ENCODE results near the gene MMGT1.
A peak's percentile ranks its signal among the peaks of the same experiment; 100 is the strongest.

The MMGT1 gene

DNA sequence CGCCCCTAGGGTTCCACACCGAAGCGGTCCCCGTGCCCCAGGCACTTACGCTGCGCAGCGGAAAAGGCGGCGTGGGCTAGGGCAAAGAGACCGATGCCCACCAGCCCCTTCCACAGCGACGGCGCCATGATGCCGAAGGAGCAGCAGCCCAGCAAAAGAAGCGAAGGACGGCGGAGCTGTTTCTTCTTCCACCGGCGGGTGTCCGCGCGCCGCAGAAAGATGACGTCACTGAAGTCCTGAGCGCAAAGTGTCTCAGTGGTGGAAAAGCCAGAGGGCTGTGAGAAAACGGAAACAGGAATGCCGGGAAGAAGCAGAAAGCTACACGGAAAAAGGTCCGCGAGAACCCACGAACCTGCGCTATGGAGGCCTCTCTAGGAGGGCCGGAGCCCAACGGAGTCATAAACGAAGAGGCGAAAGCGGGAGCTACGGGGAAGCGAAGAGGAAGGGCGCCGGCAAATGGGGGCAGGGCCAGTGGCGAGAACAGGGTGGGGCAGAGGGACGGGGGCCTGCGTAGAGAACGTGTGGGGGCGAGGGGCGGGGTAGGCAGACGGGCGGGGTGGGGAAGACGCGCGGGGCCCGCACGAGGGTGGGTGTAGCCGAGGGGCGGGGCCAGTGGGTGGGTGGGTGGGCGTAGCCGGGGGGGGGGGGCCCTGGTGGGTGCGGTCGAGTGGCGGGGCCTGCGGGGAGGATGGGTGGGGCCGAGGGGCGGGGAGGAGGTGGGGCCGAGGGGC lies at the start of gene MMGT1:
Gene MMGT1, minus strand, starts transcription at position 441 of the 731 bp plus-strand sequence. Its CDS starts 313 bp downstream, at position 128.
- DNase-seq, result peak; percentile 78

DNA sequence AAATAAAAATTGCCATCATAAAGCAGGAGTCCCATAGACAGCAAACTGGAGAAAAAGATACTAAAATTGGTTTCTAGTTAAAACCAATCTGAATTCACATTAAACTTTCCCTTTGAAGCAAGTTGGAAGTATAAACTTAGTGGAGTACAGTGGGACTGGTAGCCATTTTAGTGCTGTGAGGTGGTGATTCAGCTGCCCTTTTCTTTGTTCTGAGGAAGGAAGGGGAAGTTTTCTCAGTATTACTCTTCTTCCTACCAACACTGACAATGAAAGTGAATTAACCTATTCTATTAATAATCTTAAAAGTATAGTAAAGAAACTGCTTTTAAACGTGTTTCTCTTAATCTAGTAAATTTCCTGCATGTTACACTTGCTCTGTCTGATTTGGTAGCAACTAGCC lies 48.1 kb upstream of the MMGT1 start:
- DNase-seq, result no peak

DNA sequence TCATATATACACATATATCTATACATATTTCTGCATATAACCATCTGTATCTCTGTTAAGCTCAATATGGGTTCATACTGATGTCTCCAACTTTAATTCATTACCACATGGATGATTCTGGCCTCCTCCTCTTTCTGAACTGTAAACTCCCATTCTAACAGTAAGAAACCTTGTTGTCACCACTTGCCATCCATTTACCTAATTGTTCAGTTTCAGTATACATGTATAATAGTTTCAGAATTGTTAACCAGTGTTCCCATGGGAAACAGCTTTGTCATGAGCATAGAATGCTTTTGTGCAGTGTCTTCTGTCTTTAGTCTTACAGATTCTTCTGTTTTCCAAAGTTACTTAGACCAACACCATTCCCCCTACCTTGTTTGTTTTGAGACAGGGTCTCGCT lies 47.4 kb upstream of the MMGT1 start:
- DNase-seq, result no peak

DNA sequence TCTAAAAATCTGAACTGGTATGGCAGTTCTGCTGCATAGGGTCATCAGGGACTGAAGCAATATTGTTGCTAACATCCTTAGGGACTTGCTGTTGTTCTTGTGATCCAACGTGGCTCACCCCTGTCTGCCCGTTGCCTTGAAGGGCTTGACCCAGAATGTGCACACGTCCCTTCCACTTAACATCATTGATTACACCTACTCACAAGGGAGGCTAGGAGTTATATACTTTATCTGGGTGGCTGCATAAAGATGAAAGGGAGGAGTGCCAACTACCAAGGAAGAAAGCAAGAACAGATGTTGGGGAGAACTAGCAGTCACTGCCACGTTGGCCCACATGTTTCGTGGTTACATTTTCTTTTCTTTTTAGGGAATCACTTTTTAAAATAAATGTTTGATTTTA lies 45.4 kb upstream of the MMGT1 start:
- DNase-seq, result no peak

DNA sequence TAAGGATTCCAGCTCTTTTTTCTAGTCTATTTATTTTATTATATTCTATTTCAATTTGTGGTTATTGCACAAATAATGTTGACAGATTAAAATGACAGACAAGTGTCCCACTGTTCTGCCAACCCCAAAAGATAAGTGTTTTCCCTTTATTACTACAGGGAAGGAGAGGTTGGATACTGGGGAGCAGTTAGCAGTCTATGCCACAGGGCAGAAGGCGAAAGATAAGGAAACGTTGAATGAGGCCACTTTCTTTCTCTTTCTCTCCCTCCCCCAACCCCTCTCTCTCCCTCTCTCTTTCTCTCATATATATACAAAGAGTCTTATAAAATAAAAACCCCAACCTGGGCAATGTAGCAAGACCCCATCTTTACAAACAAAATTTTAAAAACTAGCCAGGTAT lies 43.1 kb upstream of the MMGT1 start:
- DNase-seq, result no peak

DNA sequence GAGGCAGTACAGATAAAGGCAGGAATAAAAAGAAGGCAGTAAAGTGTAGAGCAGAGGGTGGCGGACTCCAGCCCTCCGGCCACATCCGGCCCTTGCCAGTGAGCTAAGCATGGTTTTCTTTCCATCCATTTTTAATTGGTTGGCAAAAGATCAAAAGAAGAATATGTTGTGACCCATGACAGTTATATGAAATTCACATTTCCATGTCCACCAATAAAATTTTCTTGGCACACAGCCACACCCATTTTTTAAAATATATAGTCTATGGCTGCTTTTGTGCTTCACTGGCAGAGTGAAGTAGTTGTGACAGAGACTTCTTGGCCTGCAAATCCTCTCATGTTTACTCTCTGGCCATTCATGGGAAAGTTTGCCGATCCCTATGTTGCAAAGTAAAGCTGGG lies 41.2 kb upstream of the MMGT1 start:
- no peak for DNase-seq

DNA sequence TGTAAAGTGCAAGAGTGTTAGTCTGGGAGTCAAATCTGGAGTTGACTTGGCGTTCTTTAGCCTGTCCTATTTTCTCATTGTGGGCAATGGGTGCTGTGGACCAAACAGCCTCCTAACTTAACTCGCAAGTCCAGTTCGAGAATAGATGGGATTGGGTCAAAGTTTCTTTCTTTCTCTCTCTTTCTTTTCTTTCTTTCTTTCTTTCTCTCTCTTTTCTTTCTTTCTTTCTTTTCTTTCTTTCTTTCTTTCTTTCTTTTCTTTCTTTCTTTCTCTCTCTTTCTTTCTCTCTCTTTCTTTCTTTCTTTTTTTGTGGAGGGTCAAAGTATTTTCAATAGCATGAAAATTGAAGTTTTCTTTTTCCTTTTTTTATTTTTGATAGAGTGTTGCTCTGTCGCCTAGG lies 14.5 kb upstream of the MMGT1 start:
- DNase-seq, result no peak

DNA sequence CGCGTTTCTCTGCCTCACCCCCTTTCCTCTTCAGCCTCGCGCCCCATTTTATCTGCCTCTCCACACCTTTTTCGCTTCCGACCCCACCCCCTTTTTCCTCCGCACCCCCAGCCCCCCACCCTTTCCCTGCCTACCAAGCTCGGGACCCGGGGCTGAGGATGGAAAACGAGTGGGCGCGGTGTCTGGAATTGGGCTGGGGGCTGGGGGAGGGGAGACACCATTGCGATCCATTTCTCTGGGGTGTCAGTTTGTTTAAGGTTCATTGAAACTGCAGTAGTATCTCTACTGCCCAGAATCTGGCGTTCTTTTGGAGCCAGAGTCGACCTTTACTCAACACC lies 12.2 kb upstream of the MMGT1 start:
- no peak for DNase-seq

DNA sequence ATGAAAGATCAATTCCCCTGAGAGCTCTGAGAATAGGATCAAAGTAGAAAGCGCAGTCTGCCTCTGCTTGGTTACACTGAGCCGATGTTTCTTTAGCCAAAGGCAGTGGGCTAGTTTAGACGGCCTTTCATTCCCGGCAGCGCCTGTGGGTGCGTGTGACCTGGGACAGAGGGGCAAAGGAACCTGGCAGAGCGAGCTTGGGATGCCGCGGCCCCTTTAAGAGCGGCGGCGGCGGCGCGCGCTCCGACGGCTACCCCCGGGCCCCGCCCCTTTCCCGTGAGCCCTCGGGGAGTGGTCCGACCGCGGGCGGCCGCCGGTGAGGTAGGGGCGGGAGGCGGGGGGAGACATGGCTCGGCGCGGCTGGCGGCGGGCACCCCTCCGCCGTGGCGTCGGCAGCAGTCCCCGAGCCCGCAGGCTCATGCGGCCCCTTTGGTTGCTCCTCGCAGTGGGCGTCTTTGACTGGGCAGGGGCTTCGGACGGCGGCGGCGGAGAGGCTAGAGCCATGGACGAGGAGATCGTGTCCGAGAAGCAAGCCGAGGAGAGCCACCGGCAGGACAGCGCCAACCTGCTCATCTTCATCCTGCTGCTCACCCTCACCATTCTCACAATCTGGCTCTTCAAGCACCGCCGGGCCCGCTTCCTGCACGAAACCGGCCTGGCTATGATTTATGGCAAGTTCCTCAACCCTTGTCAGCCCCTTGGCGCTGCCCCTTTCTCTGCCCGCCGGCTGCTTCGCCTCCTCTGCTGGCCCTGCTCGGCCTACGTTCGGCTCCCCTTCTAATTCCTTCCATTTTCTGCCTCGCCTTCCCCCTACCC lies 11.6 kb upstream of the MMGT1 start, which contains the start of gene SLC9A6:
Gene SLC9A6, plus strand, starts transcription at position 279 of the 816 bp plus-strand sequence. Its CDS starts 224 bp downstream, at position 503.
- peak; percentile 69 for DNase-seq

DNA sequence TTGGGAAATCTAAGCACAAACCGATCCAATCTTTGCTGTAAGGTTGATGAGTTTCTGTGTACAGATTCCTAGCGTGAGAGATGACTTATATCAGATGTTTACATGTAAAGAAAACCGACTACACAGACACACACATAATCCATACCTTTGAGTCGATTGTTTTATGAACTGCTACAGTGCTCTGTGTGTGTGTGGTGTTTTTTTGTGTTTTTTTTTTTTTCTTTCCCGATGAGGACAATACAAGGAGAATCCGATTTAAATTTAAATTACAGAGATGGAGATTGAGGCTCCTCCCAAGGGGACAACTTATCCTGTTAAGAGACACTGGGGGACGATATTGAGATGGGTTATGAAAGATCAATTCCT lies 11.0 kb upstream of the MMGT1 start:
- no peak for DNase-seq

DNA sequence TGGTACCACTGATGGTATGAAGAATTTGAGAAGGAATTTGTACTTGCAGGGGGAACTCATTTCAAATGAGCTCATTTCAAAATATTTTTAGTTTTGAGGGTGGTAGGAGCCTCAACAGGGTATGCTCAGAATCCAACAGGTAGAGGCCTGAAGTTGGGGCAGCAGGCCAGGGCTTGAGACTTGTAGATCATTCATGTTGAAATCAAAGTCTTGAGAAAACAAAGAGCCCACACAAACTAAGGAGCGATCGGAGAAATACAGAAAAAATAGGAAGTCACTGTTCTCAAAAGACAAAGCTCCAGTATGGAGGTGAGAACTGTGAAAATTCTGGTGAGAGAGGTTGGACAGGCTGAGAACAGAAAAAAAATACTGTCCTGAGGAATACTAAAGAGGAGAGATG lies 10.5 kb upstream of the MMGT1 start:
- DNase-seq, result no peak

DNA sequence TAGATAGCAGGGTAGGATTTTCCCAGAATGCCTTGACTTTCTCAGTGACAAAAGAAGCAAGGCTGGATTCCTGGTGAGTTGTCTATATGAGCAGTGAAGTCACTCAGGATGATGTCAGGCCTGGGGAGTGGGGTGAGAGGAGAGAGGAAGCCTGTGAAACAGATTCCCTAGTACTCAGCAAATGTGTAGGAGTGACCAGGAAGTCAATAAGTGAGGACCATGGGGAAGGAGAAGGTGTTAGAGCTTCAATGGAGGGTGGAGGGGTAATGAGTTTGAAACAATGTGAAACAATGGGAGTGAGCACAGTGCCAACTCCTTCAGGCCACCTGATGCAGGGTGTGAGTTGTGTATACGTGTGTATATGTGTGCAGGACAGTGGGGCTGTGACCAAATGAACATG lies 9.1 kb upstream of the MMGT1 start:
- no peak for DNase-seq

DNA sequence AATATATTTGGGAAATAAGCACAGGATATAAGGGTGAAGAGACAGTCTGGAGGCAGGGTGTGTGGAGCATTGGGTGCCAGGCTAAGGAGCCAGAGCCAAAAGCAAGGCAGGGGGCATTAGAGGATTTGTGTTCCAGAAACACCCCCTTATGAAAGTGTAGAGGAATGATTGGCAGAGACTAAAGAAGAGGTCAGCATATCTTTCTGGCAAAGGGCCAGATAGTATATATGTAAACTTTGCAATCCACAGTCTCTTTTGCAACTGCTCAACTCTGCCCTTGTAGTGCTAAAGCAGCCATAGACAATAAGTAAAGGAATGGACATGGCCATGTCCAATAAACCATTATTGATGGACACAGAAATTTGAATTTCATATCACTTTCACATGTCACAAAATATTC lies 7.9 kb upstream of the MMGT1 start:
- no peak for DNase-seq

DNA sequence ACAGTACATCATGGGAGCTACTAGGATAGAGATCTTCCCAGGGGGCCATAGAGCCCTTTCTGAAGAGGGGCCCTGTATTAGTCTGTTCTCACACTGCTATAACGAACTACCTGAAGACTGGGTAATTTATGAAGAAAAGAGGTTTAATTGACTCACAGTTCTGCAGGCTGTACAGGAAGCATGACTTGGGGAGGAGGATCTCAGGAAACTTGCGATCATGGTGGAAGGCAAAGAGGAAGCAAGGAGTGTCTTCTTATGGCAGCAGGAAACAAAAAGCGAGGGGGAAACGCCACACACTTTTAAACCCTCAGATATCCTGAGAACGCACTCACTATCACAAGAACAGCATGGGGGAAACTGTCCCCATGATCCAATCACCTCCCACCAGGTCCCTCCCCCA lies 7.2 kb upstream of the MMGT1 start:
- DNase-seq, result no peak

DNA sequence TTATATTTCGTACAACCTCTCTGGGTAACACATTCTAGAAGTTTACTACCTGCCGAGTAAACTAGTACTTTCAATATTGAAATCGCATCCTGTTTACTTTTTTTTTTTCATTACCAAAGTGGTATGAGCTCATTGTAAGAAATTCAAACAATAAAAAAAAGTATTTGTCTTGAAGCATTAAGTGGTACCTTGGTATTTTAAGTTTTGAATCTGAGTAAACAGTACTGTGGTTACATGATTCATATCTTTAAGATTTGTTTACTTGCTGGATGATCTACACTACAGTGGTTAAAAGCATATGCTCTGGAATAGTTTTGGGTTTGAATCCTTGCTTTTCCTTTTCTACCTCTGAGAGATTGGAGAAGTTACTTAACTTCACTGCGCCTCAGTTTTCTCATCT lies 3.8 kb upstream of the MMGT1 start:
- DNase-seq, result no peak

DNA sequence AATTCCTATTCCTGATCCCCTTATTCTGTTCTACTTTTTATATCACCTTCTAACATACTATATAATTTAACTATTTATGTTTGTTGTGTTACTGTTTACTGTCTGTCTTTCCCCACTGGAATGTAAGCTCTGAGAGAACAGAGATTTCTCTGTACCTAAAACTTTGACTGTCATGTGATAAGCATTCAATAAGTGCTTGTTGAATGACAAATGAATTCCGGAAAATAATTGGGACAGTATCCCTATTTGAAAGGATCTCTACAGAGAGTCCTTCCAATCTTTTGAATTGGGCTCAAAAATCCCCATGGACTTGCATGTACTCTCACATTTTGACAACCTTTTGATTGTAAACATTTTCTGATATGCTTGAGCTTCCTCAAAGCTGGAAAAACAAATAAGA lies 1.6 kb upstream of the MMGT1 start:
- DNase-seq, result no peak

DNA sequence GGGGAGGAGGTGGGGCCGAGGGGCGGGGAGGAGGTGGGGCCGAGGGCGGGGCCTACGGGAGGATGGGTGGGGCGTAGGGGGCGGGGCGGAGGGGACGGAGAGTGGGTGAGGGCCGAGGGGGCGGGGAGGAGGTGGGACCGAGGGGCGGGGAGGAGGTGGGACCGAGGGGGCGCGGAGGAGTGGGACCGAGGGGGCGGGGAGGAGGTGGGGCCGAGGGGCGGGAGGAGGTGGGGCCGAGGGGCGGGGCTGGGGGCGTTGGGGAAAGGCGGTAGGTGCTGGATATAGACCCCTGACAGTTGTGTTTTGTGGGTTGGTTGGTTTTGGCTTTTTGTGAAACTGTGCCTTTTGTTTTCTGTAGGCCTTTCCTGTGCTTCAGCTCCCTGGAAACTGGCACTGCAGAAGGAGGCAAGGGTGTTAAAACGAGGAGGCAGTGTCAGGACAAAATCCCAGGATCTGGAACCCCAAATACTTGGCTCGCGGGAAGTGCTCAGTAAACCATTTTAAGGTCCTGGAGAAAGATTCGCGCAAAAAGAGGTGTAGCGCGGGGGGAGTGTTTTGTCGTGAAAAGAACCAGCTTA lies 580 bp upstream of the MMGT1 start:
- DNase-seq, result peak; percentile 67

DNA sequence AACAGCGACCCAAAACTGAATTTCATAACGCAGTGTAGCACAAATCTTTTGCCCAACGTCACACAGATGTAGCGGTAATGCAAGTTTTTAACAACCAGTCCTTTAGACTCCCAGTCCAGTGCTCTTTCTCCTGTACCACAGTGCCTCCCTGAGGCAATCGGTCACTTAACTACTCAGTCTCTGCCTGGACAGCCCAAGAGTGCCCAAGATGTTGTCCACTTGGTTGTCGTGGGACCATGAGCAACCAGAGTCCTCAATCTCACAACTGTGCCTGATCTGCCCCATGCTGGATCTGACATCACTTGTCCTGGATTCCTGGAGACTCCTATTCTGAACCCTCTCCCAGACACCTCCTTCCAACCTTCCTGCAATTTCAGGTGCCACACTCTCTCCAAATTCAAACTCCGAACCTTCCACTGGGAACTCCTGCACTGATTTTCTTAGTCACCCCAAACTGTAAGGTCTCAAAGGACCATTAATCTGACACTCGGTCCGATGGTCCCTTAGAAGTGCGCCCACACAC lies 702 bp downstream of the MMGT1 start:
- DNase-seq, result no peak

DNA sequence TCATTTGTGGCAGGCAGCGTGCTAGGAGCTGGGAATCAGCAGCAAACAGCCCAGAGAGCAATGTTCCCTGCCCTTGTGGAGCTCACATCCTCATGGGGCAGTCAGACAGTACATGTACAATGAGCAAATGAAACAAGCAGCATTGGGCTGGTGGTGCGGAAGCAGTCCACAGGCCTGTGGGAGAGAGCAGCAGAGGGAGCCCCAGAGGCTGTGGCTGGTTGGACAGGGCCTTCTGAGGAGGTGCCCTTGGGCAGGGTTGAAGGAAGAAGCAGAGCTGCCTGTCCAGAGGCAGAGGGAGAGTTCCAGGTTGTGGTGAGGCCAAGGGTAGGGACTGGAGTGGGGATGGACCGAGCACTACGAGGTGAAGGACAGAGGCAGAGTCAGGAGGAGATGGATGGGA lies 22.5 kb downstream of the MMGT1 start:
- no peak for DNase-seq

DNA sequence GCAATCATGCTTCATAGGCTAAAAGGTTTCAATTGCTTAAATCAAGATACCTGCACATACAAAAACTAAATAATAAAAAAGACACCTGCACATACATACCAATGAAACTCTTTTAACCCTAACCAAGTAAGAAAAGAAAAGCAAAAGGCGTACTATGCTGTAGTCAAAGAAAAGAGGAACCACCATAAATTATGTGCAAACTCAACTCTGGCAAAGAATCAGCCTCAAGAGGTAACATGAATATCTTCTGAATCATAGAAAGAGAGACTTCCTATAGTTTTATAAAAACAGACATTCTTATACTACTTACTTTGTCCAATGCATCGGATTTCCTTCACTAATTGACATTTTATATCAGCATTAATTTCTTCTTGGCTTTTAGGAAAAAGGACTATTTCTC lies 29.3 kb downstream of the MMGT1 start:
- no peak for DNase-seq

DNA sequence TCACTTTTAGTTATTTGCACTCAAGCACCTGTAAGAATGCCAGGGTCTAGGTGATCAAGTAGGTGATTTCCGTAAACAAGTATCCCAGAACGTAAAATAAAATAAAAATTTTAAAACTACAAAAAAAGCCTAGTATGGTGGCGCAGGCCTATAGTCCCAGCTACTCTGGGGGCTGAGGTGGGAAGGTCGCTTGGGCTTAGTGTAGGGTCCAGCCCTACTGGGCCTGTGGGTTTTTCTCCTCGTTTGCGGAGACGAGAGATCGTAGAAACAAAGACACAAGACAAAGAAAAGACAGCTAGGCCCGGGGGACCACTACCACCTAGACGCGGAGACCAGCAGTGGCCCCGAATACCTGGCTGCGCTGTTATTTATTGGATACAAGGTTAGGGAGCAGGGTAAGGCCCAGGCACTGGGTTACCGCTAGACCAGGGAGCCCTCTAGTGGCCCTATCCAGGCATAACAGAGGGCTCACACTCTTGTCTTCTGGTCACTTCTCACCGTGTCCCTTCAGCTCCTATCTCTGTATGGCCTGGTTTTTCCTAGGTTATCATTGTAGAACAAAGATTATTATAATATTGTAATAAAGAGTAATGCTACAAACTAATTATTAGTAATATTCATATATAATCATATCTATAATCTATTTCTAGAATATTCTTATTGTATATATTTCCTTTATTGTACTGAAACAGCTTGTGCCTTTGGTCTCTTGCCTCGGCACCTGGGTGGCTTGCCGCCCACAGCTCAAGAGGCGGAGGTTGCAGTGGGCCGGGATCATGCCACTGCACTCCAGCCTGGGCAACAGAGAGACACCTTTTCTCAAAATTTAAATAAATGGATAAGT lies 41.9 kb downstream of the MMGT1 start:
- DNase-seq, result peak; percentile 1

DNA sequence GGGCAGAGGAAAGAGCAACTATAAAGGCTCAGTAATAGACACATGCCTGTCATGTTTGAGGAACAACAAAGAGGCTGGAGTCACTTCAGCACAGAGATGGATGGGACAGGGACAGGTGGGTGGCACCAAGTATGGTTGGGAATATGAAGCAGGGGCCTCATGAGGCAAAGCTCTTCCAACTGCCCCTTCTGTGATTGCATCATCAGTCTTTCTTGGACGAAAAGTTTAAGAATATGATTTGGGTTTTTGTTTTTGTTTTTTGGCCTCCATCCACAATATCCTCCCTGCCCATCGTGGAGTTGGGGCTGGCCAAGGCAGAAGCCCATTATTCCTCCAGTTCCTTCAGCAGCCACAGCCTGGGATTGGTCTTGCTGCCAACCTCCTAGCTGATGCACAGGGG lies 45.9 kb downstream of the MMGT1 start:
- DNase-seq, result no peak

DNA sequence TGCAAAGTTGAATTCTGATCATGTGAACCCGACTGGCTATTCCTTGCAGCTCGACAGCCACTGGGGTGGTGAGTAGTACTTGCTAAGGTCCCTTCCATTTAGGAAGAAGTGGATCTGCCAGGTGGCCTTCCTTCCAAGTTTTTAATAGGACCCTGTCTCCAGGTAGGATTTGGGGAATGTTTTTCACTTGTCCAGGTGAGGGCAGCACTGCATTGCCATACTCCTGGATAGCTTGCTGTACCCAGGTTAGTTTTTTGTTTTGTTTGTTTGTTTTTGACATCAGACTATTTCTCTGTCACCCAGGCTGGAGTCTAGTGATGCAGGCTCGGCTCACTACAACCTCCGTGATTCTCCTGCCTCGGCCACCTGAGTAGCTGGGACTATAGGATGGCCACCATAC lies 50.4 kb downstream of the MMGT1 start:
- peak; percentile 11 for DNase-seq
